Muscle of leg (tissue), 11 donors: ENCODE data around the gene ZNF804A. TPM values are rescaled to one million over a fixed set of nuclear protein-coding genes. Genes with fewer than 3 reads are reported as not detected.

Source experiments
- DNase-seq: peaks from one replicate; pipeline ENCODE4 v3.0.0; 2013
- H3K27ac ChIP-seq: one replicate; pipeline ENCODE4 v1.5.1; 2013; ENCODE audit warnings: mild to moderate bottlenecking, low read length, control low read depth
- H3K27me3 ChIP-seq: one replicate; pipeline ENCODE4 v1.6.1; 2013; ENCODE audit warnings: low read length; ENCODE audit not compliant: control insufficient read depth, insufficient read depth
- H3K36me3 ChIP-seq: one replicate; pipeline ENCODE4 v1.6.1; 2013; ENCODE audit warnings: low read length; ENCODE audit not compliant: control insufficient read depth, insufficient read depth
- H3K4me1 ChIP-seq: one replicate; pipeline ENCODE4 v1.6.1; 2013; ENCODE audit warnings: low read length; ENCODE audit not compliant: control insufficient read depth, insufficient read depth
- H3K4me3 ChIP-seq: one replicate; pipeline ENCODE4 v1.5.1; 2013; ENCODE audit warnings: low read length, control low read depth
- H3K9me3 ChIP-seq: replicated peaks from 2 replicates; pipeline ENCODE4 v1.6.1; 2013; ENCODE audit warnings: low read depth, low read length; ENCODE audit not compliant: control insufficient read depth
- WGBS: methylation state at CpG from one replicate; pipeline ENCODE4 v1.1.5; 2013; ENCODE audit warnings: missing lambda C conversion rate; ENCODE audit not compliant: insufficient coverage; 5-methylcytosine and 5-hydroxymethylcytosine counted together
- polyA plus RNA-seq, 8 donors: library from polyadenylated mRNA; unstranded; fragments of 120-200 nt; gene quantifications; one replicate each; pipeline versions ENCODE4 v1.2.1 to v1.2.3, GENCODE V29; 2013; ENCODE audit warnings: inconsistent platforms in 1 of 8, low replicate concordance in 1 of 8; ENCODE audit not compliant: insufficient read length in 8 of 8, insufficient read depth in 1 of 8
- total RNA-seq: library from RNA; stranded (reverse); fragments of 120-200 nt; gene quantifications from one replicate; pipeline ENCODE4 v1.2.4, GENCODE V29; 2013

Gene ZNF804A
- total and polyA plus RNA-seq, 9 donors = 0.09 to 0.51 (median 0.34) TPM

DNA sequence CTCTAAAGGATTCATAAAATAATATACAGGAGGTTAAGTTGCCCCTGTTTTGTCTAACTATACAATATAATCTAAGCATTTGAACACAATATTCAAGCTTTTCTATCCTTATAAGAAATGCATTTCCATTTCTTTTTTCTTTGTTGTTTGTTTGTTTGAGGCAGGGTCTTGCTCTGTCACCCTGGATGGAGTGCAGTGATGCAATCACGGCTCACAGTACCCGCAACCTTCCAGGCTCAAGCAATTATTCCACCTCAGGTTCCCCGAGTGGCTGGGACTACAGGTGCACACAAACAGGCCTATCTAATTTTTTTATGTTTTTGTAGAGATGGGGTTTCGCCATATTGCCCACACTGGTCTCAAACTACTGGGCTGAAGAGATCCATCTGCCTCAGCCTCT is 307.8 kb downstream of the ZNF804A start:
- Histone ChIP-seq H3K27me3 (no peaks in the 10 kb centered on the region), H3K9me3 (no peaks in the 10 kb centered on the region)
- WGBS = no CpG with 5 or more reads among the region's 4 CpGs

DNA sequence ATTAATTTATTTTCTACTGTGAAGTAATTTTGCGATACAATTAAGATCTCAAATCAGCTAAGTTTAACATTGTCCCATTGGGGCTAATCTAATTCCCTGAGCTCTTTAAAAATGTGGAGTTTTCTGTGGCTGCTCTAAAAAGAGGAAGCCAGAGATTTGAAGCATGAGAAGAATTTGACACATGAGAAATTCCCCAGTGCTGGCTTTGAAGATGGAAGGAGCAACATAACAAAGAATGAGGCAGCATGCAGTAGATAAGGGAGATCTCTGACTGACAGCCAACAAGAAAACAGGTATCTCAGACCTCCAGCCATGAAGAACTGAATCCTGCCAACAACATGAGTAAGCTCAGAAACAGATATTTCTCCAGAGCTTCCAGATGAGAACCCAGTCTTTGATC is 308.4 kb downstream of the ZNF804A start:
- no peak for DNase-seq
- Histone ChIP-seq H3K27ac (no peak overlapping the region), H3K4me1 (no peaks in the 10 kb centered on the region), H3K9me3 (no peaks in the 10 kb centered on the region), H3K36me3 (no peaks in the 10 kb centered on the region), H3K27me3 (no peaks in the 10 kb centered on the region), H3K4me3 (no peak overlapping the region)
- WGBS = no CpG with 5 or more reads among the region's 1 CpG

More for the DNA sequence above, 307.8 kb downstream of the ZNF804A start:
- Histone ChIP-seq H3K4me1 (no peaks in the 10 kb centered on the region), H3K36me3 (no peaks in the 10 kb centered on the region), H3K4me3 (no peak overlapping the region), H3K27ac (no peak overlapping the region)
- no peak for DNase-seq

DNA sequence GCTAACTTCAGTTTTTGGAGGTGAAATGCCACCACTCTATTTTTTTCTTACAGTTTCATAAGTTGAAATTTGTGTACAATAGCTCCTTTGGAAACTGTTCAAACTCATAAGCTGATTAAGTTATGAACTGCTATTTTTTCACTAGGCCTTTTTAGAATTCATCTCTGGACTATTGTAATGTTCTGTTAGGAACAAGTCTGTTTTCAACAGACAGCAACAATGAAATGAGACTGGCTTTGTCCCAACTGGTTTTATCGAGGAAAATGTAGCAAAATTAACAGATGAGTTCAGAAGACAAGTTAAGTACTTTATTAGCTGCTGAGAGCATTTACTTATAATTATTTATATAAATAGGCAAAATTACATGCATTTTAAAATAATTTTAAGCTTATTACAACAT is 310.6 kb downstream of the ZNF804A start:
- no CpG with 5 or more reads among the region's 1 CpG for WGBS
- H3K36me3 ChIP-seq = no peaks in the 10 kb centered on the region
- no peaks in the 10 kb centered on the region for H3K4me1 ChIP-seq
- no peak for DNase-seq
- H3K27me3 ChIP-seq = no peaks in the 10 kb centered on the region
- H3K9me3 ChIP-seq = no peaks in the 10 kb centered on the region
- no peak overlapping the region for H3K27ac ChIP-seq
- no peak overlapping the region for H3K4me3 ChIP-seq

DNA sequence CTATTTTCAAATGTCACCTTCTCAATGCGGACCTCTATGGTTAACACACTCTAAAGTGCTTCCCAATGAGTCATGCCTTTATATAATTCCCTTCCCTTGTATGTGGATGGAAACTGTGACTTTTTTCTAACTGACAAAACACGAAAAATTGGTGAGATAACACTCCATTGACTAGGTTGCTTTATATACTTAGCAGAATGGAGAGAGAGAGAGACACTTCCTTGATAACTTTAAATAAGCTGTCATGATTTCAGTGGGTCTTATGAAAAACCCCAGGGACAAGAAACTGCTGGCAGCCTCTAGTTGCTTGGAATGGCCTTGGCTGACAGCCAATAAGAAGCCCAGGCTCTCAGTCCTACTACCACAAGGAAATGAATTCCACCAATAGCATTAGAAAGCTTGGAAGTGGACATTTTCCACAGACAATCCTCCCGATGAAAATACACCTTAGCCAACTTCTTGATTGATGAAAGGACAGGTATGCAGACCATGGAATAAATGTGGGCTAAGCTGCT is 322.2 kb downstream of the ZNF804A start:
- H3K9me3 ChIP-seq = no peaks in the 10 kb centered on the region
- no peaks in the 10 kb centered on the region for H3K27me3 ChIP-seq
- no peak overlapping the region for H3K4me3 ChIP-seq
- no peak overlapping the region for H3K27ac ChIP-seq
- H3K4me1 ChIP-seq = no peaks in the 10 kb centered on the region
- DNase-seq = no peak
- no CpG with 5 or more reads among the region's 3 CpGs for WGBS
- H3K36me3 ChIP-seq = no peaks in the 10 kb centered on the region

DNA sequence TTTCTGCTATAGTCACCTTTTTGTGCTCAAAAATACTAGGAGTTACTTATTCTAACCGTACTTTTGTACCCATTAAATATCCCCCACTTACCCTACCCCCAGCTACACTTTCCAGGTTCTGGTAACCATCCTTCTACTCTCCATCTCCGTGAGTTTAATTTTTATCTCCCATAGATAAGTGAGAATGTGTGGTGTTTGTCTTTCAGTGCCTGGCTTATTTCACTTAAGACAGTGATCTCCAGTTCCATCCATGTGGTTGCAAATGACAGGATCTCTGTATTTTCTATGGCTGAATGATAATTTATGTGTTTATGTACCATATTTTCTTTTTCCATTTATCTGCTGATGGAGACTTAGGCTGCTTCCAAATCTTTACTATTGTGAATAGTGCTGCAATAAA is 323.3 kb downstream of the ZNF804A start:
- no peak overlapping the region for H3K4me3 ChIP-seq
- no CpG with 5 or more reads among the region's 2 CpGs for WGBS
- H3K4me1 ChIP-seq = no peaks in the 10 kb centered on the region
- H3K36me3 ChIP-seq = no peaks in the 10 kb centered on the region
- H3K27me3 ChIP-seq = no peaks in the 10 kb centered on the region
- DNase-seq = no peak
- no peak overlapping the region for H3K27ac ChIP-seq
- H3K9me3 ChIP-seq = no peaks in the 10 kb centered on the region

DNA sequence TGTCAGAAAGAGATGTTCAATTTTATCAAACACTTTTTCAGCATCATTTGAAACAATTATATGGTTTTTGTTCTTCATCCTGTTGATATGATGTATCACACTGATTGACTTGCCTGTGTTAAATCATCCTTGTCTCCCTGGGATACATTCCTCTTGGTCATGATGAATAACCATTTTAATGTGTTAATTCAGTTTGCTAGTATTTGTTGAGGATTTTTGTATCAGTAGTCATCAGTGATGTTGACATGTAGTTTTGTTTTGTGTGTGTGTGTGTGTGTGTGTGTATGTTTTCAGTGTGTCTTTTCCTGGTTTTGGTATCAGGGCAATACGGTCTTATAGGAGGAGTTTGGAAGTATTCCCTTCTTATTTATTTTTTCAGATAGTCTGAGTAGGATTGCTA is 325.4 kb downstream of the ZNF804A start:
- Histone ChIP-seq H3K9me3 (peaks cover 8% of the 10 kb centered on the region), H3K4me1 (no peaks in the 10 kb centered on the region), H3K27ac (no peak overlapping the region), H3K27me3 (no peaks in the 10 kb centered on the region), H3K4me3 (no peak overlapping the region), H3K36me3 (no peaks in the 10 kb centered on the region)
- no peak for DNase-seq
- WGBS = no CpG with 5 or more reads among the region's 1 CpG

DNA sequence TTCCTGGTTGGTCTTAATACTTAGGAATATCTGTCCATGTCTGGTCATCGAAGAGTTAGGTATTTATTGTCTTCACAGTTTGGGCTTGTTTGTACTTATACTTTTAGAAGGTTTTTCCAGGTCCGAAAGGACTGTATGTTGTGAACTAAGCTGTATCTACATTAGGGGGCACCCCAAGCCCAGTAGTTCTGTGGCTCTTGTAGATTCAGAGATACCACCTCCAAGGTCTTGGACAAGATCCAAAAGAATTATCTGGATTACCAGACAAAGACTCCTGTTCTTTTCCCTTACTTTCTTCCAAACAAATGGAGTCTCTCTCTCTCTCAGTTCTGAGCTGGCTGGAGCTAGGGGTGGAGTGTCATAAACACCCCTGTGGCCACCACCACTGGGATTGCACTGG is 328.7 kb downstream of the ZNF804A start:
- H3K27me3 ChIP-seq = no peaks in the 10 kb centered on the region
- no peak overlapping the region for H3K4me3 ChIP-seq
- no peak overlapping the region for H3K27ac ChIP-seq
- H3K9me3 ChIP-seq = peaks cover 11% of the 10 kb centered on the region
- WGBS = 100% methylated on average over 1 of the region's 2 CpGs
- DNase-seq = no peak
- no peaks in the 10 kb centered on the region for H3K4me1 ChIP-seq
- no peaks in the 10 kb centered on the region for H3K36me3 ChIP-seq

DNA sequence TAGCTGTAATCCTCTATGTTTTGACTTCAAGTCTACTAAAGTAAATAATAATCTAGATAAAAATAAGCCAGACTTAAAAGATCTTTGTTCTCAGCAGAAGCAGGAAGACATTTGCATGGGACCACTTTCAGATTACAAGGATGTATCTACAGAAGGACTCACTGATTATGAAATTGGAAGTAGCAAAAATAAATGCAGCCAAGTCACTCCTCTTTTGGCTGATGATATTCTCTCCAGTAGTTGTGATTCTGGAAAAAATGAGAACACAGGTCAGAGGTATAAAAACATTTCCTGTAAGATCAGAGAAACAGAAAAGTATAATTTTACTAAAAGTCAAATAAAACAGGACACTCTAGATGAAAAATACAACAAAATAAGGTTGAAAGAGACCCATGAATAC is 338.4 kb downstream of the ZNF804A start:
- Histone ChIP-seq H3K4me3 (no peak overlapping the region), H3K4me1 (peaks cover 5% of the 10 kb centered on the region), H3K27ac (no peak overlapping the region), H3K9me3 (no peaks in the 10 kb centered on the region), H3K36me3 (no peaks in the 10 kb centered on the region), H3K27me3 (no peaks in the 10 kb centered on the region)
- DNase-seq = peak; percentile 36

DNA sequence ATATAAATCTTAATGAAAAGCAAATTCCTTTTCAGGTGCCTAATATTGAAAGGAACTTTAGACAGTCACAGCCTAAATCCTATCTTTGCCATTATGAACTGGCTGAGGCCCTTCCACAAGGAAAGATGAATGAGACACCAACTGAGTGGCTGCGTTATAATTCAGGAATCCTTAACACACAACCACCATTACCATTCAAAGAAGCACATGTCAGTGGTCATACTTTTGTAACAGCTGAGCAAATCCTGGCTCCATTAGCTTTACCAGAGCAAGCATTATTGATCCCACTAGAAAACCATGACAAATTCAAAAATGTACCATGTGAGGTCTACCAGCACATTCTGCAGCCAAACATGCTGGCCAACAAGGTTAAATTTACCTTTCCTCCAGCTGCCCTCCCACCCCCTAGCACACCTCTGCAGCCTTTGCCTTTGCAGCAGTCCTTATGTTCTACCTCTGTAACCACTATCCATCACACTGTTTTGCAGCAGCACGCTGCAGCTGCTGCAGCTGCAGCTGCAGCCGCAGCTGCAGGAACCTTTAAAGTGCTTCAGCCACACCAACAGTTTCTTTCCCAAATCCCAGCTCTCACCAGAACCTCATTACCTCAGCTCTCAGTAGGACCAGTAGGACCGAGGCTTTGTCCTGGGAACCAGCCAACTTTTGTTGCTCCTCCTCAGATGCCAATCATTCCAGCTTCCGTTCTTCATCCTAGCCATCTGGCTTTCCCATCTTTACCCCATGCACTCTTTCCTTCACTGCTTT is 340.1 kb downstream of the ZNF804A start:
- DNase-seq = peak; percentile 7
- Histone ChIP-seq H3K27ac (no peak overlapping the region), H3K36me3 (no peaks in the 10 kb centered on the region), H3K4me1 (peaks cover 5% of the 10 kb centered on the region), H3K9me3 (no peaks in the 10 kb centered on the region), H3K27me3 (no peaks in the 10 kb centered on the region), H3K4me3 (no peak overlapping the region)
- 38% methylated on average over 5 of the region's 5 CpGs for WGBS

DNA sequence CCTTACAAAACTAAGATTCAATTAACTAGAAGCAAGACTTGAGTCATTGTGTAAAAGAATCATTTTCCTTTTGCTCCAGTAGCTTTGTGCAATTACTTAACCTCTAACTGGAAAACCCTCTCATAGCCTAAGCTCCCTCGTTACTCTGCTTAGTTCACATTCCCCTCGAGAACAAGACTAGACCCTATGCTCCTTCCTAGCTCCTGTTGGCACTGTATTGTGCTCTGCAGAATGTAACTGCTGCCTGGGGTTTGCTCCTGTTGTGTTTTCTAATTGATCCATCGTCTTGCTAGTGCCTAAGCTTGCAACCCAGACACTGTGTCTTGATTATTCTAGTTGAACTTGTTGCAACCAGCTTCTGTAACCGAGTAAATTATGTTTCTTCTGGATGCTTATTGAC is 347.0 kb downstream of the ZNF804A start:
- Histone ChIP-seq H3K4me3 (no peak overlapping the region), H3K9me3 (no peaks in the 10 kb centered on the region), H3K36me3 (no peaks in the 10 kb centered on the region), H3K27ac (no peak overlapping the region), H3K4me1 (no peaks in the 10 kb centered on the region), H3K27me3 (no peaks in the 10 kb centered on the region)
- WGBS = no CpG with 5 or more reads among the region's 4 CpGs
- DNase-seq = no peak

DNA sequence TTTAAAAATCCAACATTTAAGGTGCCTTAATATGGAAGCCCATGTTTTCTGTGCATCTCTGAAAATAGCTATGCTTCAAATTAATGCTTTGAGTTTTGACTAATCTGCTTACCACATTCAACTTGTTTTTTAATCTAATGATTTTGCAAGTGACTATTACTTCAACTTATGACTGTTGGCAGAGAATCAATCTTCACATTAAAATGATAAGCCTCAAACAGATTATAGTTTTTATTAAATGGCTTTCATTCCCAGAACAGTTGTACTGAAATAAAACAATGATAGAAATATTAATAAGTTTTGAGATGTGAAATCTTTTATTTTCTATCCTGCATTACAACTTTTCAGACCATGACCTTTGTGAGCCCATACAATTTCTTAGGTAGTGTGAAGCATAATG is 347.5 kb downstream of the ZNF804A start:
- no peaks in the 10 kb centered on the region for H3K27me3 ChIP-seq
- H3K36me3 ChIP-seq = no peaks in the 10 kb centered on the region
- no peaks in the 10 kb centered on the region for H3K4me1 ChIP-seq

More for the DNA sequence above, 347.5 kb downstream of the ZNF804A start:
- no peak for DNase-seq
- H3K27ac ChIP-seq = no peak overlapping the region
- no peaks in the 10 kb centered on the region for H3K9me3 ChIP-seq
- H3K4me3 ChIP-seq = no peak overlapping the region
